HepG2 (cell line): ENCODE data around the gene TMTC1. TPM values are rescaled to one million over a fixed set of nuclear protein-coding genes. Genes with fewer than 3 reads are reported as not detected.

Experiments
- ATAC-seq: fragments of 200-7000 bp; cut with Tn5 transposase; 3 replicates; pipeline ENCODE4 v1.9.1; 2020; ENCODE audit warnings: mild to moderate bottlenecking, moderate library complexity
- BruUV-seq: library from RNA; stranded (reverse); fragments of 400-500 nt; replicated peaks from 2 replicates; lab custom pipeline; 2021; lab: Mats Ljungman, UMichigan
- CTCF ChIA-PET: fragments of 300-600 bp; formaldehyde crosslinking; extraction: SDS; loops from one replicate; lab custom pipeline; 2021; ENCODE audit warnings: low total read pairs, inconsistent platforms, low intra/inter-chr PET ratio; lab: Yijun Ruan, JAX
- POLR2A ChIA-PET: fragments of 350-600 bp; sonication (Branson Sonifier 250); formaldehyde crosslinking; loops from one replicate; lab custom pipeline; 2020; ENCODE audit warnings: antibody characterized with exemption, inconsistent platforms; lab: Yijun Ruan, JAX
- DNase-seq: peaks from one replicate; pipeline ENCODE4 v3.0.0-alpha.2; 2015; ENCODE audit warnings: low spot score
- FAIRE-seq: peaks from 3 replicates; lab custom pipeline; 2011; peaks lifted over from hg19 to GRCh38; lab: Jason Lieb, UNC
- H2AFZ ChIP-seq: one replicate; pipeline ENCODE4 v1.6.1; 2011; ENCODE audit warnings: low read length, inconsistent platforms
- H3K27ac ChIP-seq: fragments of 300-600 bp; 3 replicates; pipeline ENCODE4 v1.8.0; 2011; ENCODE audit warnings: mixed run types, mild to moderate bottlenecking, mixed read lengths, low read length, inconsistent platforms; ENCODE audit not compliant: insufficient read depth; ENCODE audit errors: extremely low read length
- H3K27me3 ChIP-seq, 2 experiments: fragments of 200-600 bp in 1 of 2; 2 replicates in 1 of 2; 3 replicates in 1 of 2; pipeline versions ENCODE4 v1.6.0 to v1.8.0; 2011; ENCODE audit warnings: low read length in 2 of 2, mild to moderate bottlenecking in 2 of 2, moderate library complexity in 2 of 2, inconsistent platforms in 1 of 2; ENCODE audit not compliant: insufficient read depth in 2 of 2, control insufficient read depth in 1 of 2
- H3K36me3 ChIP-seq, 2 experiments: fragments of 200-600 bp in 1 of 2; replicated peaks in 1 of 2; 2 replicates in 1 of 2; 3 replicates in 1 of 2; pipeline versions ENCODE4 v1.5.1 to v1.8.0; 2011; ENCODE audit warnings: low read length in 2 of 2, inconsistent platforms in 1 of 2; ENCODE audit not compliant: insufficient read depth in 2 of 2, control insufficient read depth in 1 of 2
- H3K4me1 ChIP-seq: 2 replicates; pipeline ENCODE4 v1.5.1; 2012; ENCODE audit warnings: low read length, inconsistent platforms; ENCODE audit not compliant: insufficient read depth
- H3K4me2 ChIP-seq: 2 replicates; pipeline ENCODE4 v1.6.0; 2011; ENCODE audit warnings: low read depth, low read length, inconsistent platforms
- H3K4me3 ChIP-seq, 3 experiments: fragments of 200-600 bp in 1 of 3; sonication (generic), shearing (Covaris generic) in 1 of 3; replicated peaks in 1 of 3; 2 replicates each; pipeline ENCODE4 v1.5.1; 2011 to 2016; ENCODE audit warnings: low read length in 3 of 3, inconsistent platforms in 2 of 3, low read depth in 2 of 3, mild to moderate bottlenecking in 2 of 3, control low read depth in 1 of 3, mixed read lengths in 1 of 3; ENCODE audit not compliant: insufficient read depth in 1 of 3
- H3K79me2 ChIP-seq: one replicate; pipeline ENCODE4 v1.6.1; 2011; ENCODE audit warnings: low read length, inconsistent platforms; ENCODE audit not compliant: insufficient read depth
- H3K9ac ChIP-seq: 2 replicates; pipeline ENCODE4 v1.6.0; 2011; ENCODE audit warnings: mild to moderate bottlenecking, low read depth, low read length, inconsistent platforms; ENCODE audit not compliant: insufficient read depth
- H3K9me3 ChIP-seq: 2 replicates; pipeline ENCODE4 v1.5.1; 2012; ENCODE audit warnings: mild to moderate bottlenecking, low read length
- H4K20me1 ChIP-seq: 2 replicates; pipeline ENCODE4 v1.6.0; 2011; ENCODE audit warnings: inconsistent platforms, mild to moderate bottlenecking, low read length, moderate library complexity; ENCODE audit not compliant: insufficient read depth
- AGO2 ChIP-seq: fragments of 200-400 bp; formaldehyde crosslinking; optimal IDR thresholded peaks from 2 replicates; pipeline ENCODE3; 2017; ENCODE audit warnings: mild to moderate bottlenecking, low read depth, low read length, moderate library complexity
- HDAC1 ChIP-seq: sonication (generic); formaldehyde crosslinking; IDR thresholded peaks from 2 replicates; pipeline ENCODE4 v1.5.1; 2020; ENCODE audit warnings: mild to moderate bottlenecking, missing genetic modification reagents
- HMGA1 ChIP-seq: sonication (generic); formaldehyde crosslinking; conservative IDR thresholded peaks from 2 replicates; pipeline ENCODE4 v1.4.0; 2020; ENCODE audit warnings: missing genetic modification reagents
- HNF4A ChIP-seq: sonication (generic); formaldehyde crosslinking; IDR thresholded peaks from 2 replicates; pipeline ENCODE4 v1.4.0; 2020; ENCODE audit warnings: missing genetic modification reagents
- MAF1 ChIP-seq: sonication (generic); formaldehyde crosslinking; IDR thresholded peaks from 2 replicates; pipeline ENCODE4 v1.5.0; 2020; ENCODE audit warnings: missing genetic modification reagents, borderline replicate concordance
- RFX1 ChIP-seq: fragments of 450-650 bp; IDR thresholded peaks from 2 replicates; pipeline ENCODE4 v1.6.1; 2017
- ZBTB3 ChIP-seq: sonication (generic); formaldehyde crosslinking; IDR thresholded peaks from 2 replicates; pipeline ENCODE4 v1.4.0; 2020; ENCODE audit warnings: low read depth, mild to moderate bottlenecking, moderate library complexity, missing genetic modification reagents, borderline replicate concordance
- ZNF121 ChIP-seq: sonication (generic); formaldehyde crosslinking; IDR thresholded peaks from 2 replicates; pipeline ENCODE4 v1.5.0; 2020; ENCODE audit warnings: mild to moderate bottlenecking, missing genetic modification reagents
- ZNF354B ChIP-seq: sonication (generic); formaldehyde crosslinking; IDR thresholded peaks from 2 replicates; pipeline ENCODE4 v1.8.0; 2022; ENCODE audit warnings: mild to moderate bottlenecking, missing genetic modification reagents
- WGBS: methylation state at CpG from one replicate; pipeline ENCODE4 v1.1.6; 2017; ENCODE audit warnings: low lambda C conversion rate; 5-methylcytosine and 5-hydroxymethylcytosine counted together
- in situ Hi-C: cut with HindIII; loops from 2 replicates; pipeline ENCODE4 v1.10.0; 2017; ENCODE audit warnings: low pct_unique_long_range_greater_than_20kb; ENCODE audit not compliant: extremely low pct_ligation_motif_present
- intact Hi-C: fragments of 100-400 bp; cut with micrococcal nuclease; formaldehyde crosslinking; loops from one replicate; pipeline ENCODE4 v1.10.0; 2022; ENCODE audit not compliant: unreplicated experiment
- polyA plus RNA-seq, 8 experiments: library from polyadenylated mRNA; depleted of rRNA in 3 of 8; stranded (reverse) in 7 of 8; unstranded in 1 of 8; fragments of >200 nt; fragmentation: Illumina TruSeq in 4 of 8; extraction: Trizol in 4 of 8; gene quantifications; 2 replicates each; pipeline versions ENCODE4 v1.2.1 to v1.2.3, GENCODE V29; 2011 to 2016; ENCODE audit warnings: low read depth in 4 of 8, missing spikeins in 1 of 8, mixed read lengths in 1 of 8; ENCODE audit not compliant: insufficient read depth in 1 of 8
- total RNA-seq, 5 experiments: library from RNA; depleted of rRNA; stranded (reverse); fragments of >200 nt; fragmentation: Illumina TruSeq; extraction: Trizol; gene quantifications; 2 replicates each; pipeline ENCODE4 v1.2.3, GENCODE V29; 2016; ENCODE audit warnings: low read depth in 1 of 5
- TF ChIP-seq, protein P1 (sequence below): sonication (generic); formaldehyde crosslinking; IDR thresholded peaks from 2 replicates; pipeline ENCODE4 v1.5.0; 2020; ENCODE audit warnings: missing genetic modification reagents
- TF ChIP-seq, protein P2 (sequence below): sonication (generic); formaldehyde crosslinking; IDR thresholded peaks from 2 replicates; pipeline ENCODE4 v1.5.0; 2020; ENCODE audit warnings: mild to moderate bottlenecking, missing genetic modification reagents, borderline replicate concordance
- TF ChIP-seq, protein P3 (sequence below): sonication (generic); formaldehyde crosslinking; IDR thresholded peaks from 2 replicates; pipeline ENCODE4 v1.8.0; 2022; ENCODE audit warnings: mild to moderate bottlenecking, missing genetic modification reagents; ENCODE audit not compliant: insufficient replicate concordance

The TMTC1 gene
- total and polyA plus RNA-seq, 2 of the 13 experiments (the other 11 are each of a cell fraction or from before 2014, with no cell fraction given): 0.69 to 1.8 TPM

DNA sequence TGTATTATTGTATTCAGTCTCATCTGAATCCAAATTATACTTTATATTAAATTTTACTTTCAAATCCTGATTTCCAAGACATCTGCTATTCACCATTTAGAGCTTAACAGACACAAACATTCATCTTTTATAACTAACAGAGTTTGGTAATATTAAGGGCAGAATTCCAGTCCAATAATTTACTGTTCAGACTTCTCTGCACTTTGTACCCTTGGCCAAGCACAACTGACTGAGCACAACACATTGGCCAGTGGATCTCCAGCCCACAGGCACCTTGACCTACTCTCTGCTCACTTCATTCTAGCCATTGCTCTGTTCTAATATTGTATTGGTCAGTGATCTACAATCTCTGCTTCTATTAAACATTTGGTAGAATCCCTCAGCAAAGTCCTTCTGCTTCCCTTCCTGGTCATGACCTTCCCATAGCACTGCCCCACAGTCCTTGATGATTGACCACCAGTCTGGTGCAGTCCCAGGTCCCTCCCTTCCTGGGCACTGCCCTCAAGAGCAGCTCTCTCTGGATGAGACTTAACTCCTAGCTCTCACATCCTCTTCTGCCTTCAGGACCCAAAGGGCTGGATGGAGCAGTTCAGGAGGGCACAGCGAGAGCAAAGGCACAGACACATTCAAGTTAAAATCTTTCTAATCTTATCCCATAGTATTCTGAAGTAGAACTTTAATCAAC, 188.5 kb downstream of the TMTC1 start:
- no peaks in the 10 kb centered on the region for H3K36me3 ChIP-seq
- WGBS: 53% methylated on average over 1 of the region's 1 CpG
- ChIA-PET POLR2A (no interaction called here), CTCF (no interaction called here)
- H3K27me3 ChIP-seq: no peaks in the 10 kb centered on the region
- FAIRE-seq (no peak), ATAC-seq (peak; percentile 69), DNase-seq (no peak)
- no peak overlapping the region for H3K4me2 ChIP-seq
- TF ChIP-seq RFX1 (no peak), HNF4A (CRISPR knock-in tag) (peak; percentile 35; the same call in 1 of the 2 replicates)
- no peaks in the 10 kb centered on the region for H3K4me1 ChIP-seq
- in situ Hi-C loops: no loop called here
- BruUV-seq: no TSS peak
- H3K79me2 ChIP-seq: no peaks in the 10 kb centered on the region
- no peak overlapping the region for H2AFZ ChIP-seq
- no peaks in the 10 kb centered on the region for H4K20me1 ChIP-seq
- no peak overlapping the region for H3K27ac ChIP-seq
- intact Hi-C loops: no loop called here
- H3K9me3 ChIP-seq: no peaks in the 10 kb centered on the region
- no peak overlapping the region for H3K4me3 ChIP-seq
- H3K9ac ChIP-seq: no peak overlapping the region

DNA sequence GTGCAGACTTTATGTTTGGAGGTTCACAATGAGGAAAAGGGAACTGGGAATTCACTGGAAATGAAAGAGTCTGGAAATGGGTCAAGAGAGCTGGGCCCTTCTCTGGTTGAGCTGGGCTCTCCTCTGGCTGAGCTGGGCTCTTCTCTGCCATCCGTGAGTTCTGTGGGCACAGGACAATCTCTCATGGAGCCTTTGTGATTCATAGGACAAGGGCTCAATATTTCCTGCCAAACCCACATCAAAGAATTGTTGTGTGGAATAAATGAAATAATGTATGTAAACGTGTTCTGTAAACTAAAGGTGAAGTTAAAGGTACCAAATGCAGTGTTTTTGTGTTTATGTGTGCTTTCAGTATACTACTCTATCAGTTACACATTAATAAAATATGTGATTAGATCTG, 190.7 kb downstream of the TMTC1 start:
- in situ Hi-C loops: no loop called here
- ATAC-seq (no peak), FAIRE-seq (no peak), DNase-seq (no peak)
- H3K36me3 ChIP-seq: no peaks in the 10 kb centered on the region
- no peaks in the 10 kb centered on the region for H3K27me3 ChIP-seq
- no peaks in the 10 kb centered on the region for H3K79me2 ChIP-seq
- WGBS: 69% methylated on average over 2 of the region's 2 CpGs
- no peak overlapping the region for H3K9ac ChIP-seq
- no peaks in the 10 kb centered on the region for H3K4me1 ChIP-seq
- ChIA-PET POLR2A (no interaction called here), CTCF (no interaction called here)
- H3K9me3 ChIP-seq: no peaks in the 10 kb centered on the region
- H3K4me2 ChIP-seq: no peak overlapping the region
- no peaks in the 10 kb centered on the region for H4K20me1 ChIP-seq
- no peak overlapping the region for H2AFZ ChIP-seq
- no peak overlapping the region for H3K27ac ChIP-seq
- no TSS peak for BruUV-seq
- intact Hi-C loops: no loop called here
- H3K4me3 ChIP-seq: no peak overlapping the region
- TF ChIP-seq HMGA1: no peak
- TF ChIP-seq, protein P1, sequence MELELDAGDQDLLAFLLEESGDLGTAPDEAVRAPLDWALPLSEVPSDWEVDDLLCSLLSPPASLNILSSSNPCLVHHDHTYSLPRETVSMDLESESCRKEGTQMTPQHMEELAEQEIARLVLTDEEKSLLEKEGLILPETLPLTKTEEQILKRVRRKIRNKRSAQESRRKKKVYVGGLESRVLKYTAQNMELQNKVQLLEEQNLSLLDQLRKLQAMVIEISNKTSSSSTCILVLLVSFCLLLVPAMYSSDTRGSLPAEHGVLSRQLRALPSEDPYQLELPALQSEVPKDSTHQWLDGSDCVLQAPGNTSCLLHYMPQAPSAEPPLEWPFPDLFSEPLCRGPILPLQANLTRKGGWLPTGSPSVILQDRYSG: no peak
- TF ChIP-seq, protein P2, sequence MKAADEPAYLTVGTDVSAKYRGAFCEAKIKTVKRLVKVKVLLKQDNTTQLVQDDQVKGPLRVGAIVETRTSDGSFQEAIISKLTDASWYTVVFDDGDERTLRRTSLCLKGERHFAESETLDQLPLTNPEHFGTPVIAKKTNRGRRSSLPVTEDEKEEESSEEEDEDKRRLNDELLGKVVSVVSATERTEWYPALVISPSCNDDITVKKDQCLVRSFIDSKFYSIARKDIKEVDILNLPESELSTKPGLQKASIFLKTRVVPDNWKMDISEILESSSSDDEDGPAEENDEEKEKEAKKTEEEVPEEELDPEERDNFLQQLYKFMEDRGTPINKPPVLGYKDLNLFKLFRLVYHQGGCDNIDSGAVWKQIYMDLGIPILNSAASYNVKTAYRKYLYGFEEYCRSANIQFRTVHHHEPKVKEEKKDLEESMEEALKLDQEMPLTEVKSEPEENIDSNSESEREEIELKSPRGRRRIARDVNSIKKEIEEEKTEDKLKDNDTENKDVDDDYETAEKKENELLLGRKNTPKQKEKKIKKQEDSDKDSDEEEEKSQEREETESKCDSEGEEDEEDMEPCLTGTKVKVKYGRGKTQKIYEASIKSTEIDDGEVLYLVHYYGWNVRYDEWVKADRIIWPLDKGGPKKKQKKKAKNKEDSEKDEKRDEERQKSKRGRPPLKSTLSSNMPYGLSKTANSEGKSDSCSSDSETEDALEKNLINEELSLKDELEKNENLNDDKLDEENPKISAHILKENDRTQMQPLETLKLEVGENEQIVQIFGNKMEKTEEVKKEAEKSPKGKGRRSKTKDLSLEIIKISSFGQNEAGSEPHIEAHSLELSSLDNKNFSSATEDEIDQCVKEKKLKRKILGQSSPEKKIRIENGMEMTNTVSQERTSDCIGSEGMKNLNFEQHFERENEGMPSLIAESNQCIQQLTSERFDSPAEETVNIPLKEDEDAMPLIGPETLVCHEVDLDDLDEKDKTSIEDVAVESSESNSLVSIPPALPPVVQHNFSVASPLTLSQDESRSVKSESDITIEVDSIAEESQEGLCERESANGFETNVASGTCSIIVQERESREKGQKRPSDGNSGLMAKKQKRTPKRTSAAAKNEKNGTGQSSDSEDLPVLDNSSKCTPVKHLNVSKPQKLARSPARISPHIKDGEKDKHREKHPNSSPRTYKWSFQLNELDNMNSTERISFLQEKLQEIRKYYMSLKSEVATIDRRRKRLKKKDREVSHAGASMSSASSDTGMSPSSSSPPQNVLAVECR (CRISPR knock-in tag): no peak
- no peak for TF ChIP-seq MAF1 (CRISPR knock-in tag)
- TF ChIP-seq ZNF354B (CRISPR knock-in tag): no peak
- no peak for TF ChIP-seq HDAC1
- TF ChIP-seq, protein P3, sequence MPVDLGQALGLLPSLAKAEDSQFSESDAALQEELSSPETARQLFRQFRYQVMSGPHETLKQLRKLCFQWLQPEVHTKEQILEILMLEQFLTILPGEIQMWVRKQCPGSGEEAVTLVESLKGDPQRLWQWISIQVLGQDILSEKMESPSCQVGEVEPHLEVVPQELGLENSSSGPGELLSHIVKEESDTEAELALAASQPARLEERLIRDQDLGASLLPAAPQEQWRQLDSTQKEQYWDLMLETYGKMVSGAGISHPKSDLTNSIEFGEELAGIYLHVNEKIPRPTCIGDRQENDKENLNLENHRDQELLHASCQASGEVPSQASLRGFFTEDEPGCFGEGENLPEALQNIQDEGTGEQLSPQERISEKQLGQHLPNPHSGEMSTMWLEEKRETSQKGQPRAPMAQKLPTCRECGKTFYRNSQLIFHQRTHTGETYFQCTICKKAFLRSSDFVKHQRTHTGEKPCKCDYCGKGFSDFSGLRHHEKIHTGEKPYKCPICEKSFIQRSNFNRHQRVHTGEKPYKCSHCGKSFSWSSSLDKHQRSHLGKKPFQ (CRISPR knock-in tag): no peak
- TF ChIP-seq ZBTB3 (CRISPR knock-in tag): no peak
- no peak for TF ChIP-seq ZNF121 (CRISPR knock-in tag)
- no peak for TF ChIP-seq AGO2
